Astrocyte of the cerebellum (primary cell): ENCODE results near the gene NCOA1.

Experiments
- DNase-seq: peaks from one replicate; pipeline ENCODE4 v3.0.0-alpha.2; 2011; ENCODE audit warnings: low read depth
- H3K4me3 ChIP-seq: 2 replicates; pipeline ENCODE4 v1.5.1; 2011; ENCODE audit warnings: mild to moderate bottlenecking, low read depth, low read length, moderate library complexity
- in situ Hi-C: cut with HindIII; loops from 2 replicates; pipeline ENCODE4 v1.10.0; 2017; ENCODE audit warnings: low sequenced_read_pairs
- TF ChIP-seq, protein P1 (sequence below): IDR thresholded peaks from 2 replicates; pipeline ENCODE4 v1.5.1; 2012; ENCODE audit warnings: low read length, low read depth, moderate library complexity, mild to moderate bottlenecking; ENCODE audit errors: missing control alignments

NCOA1 gene

DNA sequence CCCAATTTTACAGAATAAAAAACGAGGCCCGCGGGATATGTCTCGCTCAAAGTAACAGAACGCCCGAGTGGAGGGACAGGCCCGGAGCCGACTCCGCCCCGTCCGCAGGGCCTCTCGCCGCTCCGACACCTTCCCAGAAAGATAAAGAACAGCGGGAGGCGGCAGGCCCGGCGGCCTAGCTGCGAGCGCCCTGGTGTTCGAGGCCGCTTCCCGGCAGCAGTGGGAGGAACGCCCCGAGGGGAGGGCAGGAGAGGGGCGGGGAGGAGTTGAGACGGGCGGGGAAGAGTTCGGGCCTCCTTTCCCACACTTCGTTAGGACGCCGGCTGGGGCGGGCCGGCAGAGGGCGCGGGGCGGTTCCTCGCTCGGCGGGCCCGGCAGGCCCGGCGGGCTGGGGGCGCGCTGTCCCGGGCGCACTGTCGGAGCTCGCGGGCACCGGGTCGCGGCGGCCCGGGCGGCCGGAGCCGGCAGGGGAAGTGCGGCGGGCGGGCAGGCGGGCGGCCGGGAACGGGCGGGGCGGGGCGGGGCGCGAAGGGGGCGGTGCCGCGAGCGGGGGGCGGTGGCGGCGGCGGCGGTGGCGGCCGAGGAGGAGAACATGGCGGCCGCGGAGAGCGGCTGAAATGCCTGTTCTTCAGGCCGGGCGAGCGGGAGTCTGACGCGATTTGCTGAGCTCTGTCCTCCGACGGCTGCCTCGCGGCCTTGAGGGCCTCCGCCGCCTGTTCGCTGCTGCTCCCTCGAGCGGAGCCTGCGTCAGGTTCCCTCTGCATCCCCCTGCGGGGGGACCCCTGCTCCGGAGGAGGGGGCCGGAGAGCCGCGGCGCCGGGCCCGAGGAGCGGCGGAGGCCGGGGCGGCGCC, at the start of gene NCOA1:
NCOA1 (plus strand) TSS at position 565 of the 852 bp plus-strand sequence. CDS start 167,424 bp downstream, outside the sequence.
- TF ChIP-seq, protein P1, sequence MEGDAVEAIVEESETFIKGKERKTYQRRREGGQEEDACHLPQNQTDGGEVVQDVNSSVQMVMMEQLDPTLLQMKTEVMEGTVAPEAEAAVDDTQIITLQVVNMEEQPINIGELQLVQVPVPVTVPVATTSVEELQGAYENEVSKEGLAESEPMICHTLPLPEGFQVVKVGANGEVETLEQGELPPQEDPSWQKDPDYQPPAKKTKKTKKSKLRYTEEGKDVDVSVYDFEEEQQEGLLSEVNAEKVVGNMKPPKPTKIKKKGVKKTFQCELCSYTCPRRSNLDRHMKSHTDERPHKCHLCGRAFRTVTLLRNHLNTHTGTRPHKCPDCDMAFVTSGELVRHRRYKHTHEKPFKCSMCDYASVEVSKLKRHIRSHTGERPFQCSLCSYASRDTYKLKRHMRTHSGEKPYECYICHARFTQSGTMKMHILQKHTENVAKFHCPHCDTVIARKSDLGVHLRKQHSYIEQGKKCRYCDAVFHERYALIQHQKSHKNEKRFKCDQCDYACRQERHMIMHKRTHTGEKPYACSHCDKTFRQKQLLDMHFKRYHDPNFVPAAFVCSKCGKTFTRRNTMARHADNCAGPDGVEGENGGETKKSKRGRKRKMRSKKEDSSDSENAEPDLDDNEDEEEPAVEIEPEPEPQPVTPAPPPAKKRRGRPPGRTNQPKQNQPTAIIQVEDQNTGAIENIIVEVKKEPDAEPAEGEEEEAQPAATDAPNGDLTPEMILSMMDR = peak; percentile 2
- DNase-seq = peak; percentile 61
- H3K4me3 ChIP-seq = peak within 1 kb of the TSS; percentile 66
- in situ Hi-C loops = no loop called here

DNA sequence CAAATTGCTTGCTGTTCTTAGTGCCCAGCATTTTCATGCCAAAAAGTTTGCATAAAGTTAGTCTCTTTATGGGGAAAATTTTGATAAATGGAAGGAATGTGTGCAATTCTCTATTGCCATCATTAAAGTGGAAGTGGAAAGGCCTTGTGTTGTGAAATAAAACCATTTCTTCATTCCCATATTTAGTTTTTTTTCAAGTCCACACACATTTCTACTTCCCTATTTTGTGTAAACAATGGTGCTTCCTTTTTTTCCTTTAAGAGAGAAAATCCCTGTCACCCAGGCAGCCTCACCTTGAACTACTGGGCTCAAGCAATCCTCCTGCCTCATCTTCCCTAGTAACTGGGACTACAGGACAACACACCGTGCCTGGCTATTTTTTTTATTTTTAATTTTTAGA, 42.3 kb upstream of the NCOA1 start:
- DNase-seq = no peak
- in situ Hi-C loops = no loop called here
- H3K4me3 ChIP-seq = no peak overlapping the region
- TF ChIP-seq, protein P1 = no peak

DNA sequence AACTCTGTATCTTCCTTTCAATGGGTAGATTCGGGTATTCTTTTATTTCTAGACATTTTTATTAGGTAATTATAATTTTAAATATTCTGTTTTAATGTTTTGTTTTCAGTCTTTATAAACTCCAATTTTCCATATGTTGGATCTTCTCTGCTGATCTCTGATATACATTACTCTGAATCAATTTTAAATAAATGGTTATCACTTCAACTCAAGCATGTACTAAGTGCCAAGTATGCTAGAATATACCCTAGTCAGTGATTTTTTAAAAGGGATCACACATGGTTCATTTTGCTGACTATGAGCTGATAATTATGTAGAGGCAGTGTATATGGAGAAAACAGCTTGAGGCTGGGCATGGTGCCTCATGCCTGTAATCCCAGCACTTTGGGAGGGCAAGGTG, 41.7 kb upstream of the NCOA1 start:
- no peak overlapping the region for H3K4me3 ChIP-seq
- no peak for DNase-seq
- in situ Hi-C loops = no loop called here
- TF ChIP-seq, protein P1 = no peak

DNA sequence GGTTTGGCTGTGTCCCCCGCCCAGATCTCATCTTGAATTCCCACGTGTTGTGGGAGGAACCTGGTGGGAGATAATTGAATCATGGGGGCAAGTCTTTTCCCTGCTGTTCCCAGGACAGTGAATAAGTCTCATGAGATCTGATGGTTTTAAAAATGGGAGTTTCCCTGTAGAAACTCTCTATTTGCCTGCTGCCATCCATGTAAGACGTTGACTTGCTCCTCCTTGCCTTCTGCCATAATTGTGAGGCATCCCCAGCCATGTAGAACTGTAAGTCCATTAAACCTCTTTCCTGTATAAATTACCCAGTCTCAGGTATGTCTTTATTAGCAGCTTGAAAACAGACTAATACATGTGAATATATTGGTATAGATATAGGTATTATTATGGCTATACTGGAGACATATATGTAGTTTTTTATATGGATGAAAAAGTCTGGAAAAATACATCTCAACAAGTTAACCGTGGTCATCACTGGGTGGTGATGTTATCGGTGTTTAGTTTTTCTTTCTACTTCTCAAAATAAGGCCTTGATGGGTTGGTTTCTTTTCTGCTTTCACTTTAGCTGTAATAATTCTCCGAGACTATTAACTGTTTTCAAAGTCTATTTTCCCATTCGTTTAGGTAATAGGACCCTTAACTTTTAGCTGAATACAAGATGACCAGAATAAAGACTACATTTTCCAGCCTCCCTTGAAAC, 39.1 kb upstream of the NCOA1 start:
- in situ Hi-C loops = no loop called here
- TF ChIP-seq, protein P1 = no peak
- no peak overlapping the region for H3K4me3 ChIP-seq
- no peak for DNase-seq

DNA sequence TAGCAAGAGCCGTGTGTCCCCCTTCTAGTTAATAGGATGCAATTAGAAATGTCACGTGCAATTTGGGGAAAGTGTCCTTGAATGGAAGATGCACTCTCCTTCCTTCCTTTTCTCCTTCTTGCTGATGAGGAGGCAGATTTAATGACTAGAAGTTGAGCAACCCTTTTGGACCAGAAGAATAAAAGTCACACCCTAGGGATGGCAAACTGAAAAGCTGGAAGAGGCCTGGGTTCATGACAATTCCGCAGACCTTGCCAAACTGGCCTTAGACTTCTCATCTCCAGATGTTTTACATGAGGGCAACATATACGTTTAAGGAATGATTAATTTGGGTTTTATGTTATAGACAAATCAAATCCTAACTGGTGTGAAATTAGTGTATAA, 38.6 kb upstream of the NCOA1 start:
- in situ Hi-C loops = no loop called here
- DNase-seq = no peak
- TF ChIP-seq, protein P1 = no peak
- H3K4me3 ChIP-seq = no peak overlapping the region

DNA sequence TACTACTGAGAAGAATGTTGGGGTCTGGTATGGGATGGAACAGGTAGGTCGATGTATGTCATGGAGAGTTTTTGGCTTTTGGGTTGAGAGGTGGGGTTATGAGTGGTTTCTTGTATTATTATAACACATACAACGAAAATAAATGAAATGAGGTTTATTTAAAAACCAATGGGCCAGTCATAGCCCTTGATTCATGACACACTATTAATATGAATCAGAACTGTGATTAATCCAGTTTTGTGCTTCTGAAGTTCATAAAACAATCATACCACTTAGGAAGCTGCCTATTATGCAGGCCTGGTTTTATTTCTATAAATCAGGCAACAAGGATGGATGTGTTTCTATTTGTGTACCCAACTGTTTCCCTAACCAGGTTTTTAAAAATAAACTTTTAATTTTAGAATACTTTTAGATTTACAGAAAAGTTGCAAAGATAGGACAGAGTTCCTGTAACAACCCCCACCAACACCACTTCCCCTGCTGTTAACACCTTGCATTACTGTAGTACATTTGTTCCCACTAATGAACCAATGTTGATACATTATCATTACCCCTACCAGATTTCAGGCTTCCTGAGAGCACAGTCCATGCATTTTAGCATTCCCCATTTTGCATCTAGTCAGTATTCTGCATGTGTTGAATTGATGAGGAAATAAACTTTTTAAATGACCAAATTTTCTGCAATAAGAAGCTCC, 37.5 kb upstream of the NCOA1 start:
- no peak overlapping the region for H3K4me3 ChIP-seq
- no peak for DNase-seq
- TF ChIP-seq, protein P1 = no peak
- in situ Hi-C loops = no loop called here
